ENCODE measurements around the gene PTH1R.

DNA sequence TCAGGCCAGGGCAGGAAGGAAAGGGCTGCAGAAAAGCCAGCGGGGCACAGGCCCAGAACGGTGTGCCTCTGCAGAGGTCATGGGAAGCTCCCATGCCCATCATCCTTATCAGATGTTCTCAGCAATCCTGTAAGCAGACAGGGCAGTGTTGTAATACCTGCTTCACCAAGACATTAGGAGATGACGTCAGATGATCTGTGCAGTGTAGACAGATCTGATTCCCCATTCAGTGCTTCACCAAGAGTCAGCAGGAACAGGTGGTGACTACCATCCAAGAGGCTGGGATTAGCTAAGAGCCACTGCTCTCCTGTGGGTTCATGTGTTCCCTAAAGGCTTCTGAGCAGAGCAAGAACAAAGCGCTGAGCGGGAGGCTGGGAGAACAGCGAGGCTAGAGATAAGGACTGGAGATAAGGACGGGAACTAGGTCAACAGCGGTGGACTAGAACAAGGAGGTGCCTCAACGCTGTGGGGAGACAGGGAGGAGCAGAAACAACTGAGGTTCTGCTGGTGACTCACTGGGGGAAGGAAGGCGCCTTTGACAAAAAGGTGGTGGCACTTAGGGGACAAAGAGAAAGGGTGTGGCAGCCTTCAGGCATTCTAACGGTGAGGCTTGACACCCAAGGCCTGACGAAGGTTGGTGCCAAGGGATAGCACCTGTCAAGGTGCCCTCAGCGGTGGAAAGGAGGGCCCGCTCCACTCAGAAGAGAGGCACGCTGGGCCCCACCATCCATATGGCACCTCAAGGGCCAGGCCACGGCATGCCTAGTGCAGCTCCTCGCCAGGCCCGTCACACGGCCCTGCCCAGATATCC is 70.7 kb downstream of the PTH1R start:
- TF ChIP-seq, protein P1, sequence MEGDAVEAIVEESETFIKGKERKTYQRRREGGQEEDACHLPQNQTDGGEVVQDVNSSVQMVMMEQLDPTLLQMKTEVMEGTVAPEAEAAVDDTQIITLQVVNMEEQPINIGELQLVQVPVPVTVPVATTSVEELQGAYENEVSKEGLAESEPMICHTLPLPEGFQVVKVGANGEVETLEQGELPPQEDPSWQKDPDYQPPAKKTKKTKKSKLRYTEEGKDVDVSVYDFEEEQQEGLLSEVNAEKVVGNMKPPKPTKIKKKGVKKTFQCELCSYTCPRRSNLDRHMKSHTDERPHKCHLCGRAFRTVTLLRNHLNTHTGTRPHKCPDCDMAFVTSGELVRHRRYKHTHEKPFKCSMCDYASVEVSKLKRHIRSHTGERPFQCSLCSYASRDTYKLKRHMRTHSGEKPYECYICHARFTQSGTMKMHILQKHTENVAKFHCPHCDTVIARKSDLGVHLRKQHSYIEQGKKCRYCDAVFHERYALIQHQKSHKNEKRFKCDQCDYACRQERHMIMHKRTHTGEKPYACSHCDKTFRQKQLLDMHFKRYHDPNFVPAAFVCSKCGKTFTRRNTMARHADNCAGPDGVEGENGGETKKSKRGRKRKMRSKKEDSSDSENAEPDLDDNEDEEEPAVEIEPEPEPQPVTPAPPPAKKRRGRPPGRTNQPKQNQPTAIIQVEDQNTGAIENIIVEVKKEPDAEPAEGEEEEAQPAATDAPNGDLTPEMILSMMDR (IDR thresholded peaks at IDR 0.05): no peak
- TF ChIP-seq EZH2 (IDR thresholded peaks at IDR 0.05): no peak
- no peak for TF ChIP-seq EZH2phosphoT487 (IDR thresholded peaks at IDR 0.05)

Measured in neural progenitor cell (in vitro differentiated cells).